Keratinocyte (primary cell): ENCODE results near the gene VEZF1. TPM values are rescaled to one million over a fixed set of nuclear protein-coding genes. Genes with fewer than 3 reads are reported as not detected.

Experiments
- DNase-seq: peaks from one replicate; pipeline ENCODE4 v3.0.0-alpha.2; 2011; ENCODE audit warnings: low read depth, missing footprints, low spot score
- FAIRE-seq: peaks from 2 replicates; lab custom pipeline; 2011; peaks lifted over from hg19 to GRCh38; lab: Jason Lieb, UNC
- H2AFZ ChIP-seq: 2 replicates; pipeline ENCODE4 v1.6.0; 2012; ENCODE audit warnings: low read length, control low read depth, inconsistent platforms; ENCODE audit not compliant: control insufficient read depth
- H3K27ac ChIP-seq: 2 replicates; pipeline ENCODE4 v1.5.1; 2011; ENCODE audit warnings: low read length; ENCODE audit not compliant: control insufficient read depth, insufficient read depth
- H3K27me3 ChIP-seq: 3 replicates; pipeline ENCODE4 v1.6.0; 2011; ENCODE audit warnings: low read length; ENCODE audit not compliant: control insufficient read depth, insufficient read depth; ENCODE audit errors: extremely low read depth
- H3K36me3 ChIP-seq, 2 experiments: 2 replicates in 1 of 2; 3 replicates in 1 of 2; pipeline ENCODE4 v1.5.1; 2011; ENCODE audit warnings: low read length in 2 of 2, mild to moderate bottlenecking in 1 of 2; ENCODE audit not compliant: control insufficient read depth in 2 of 2, insufficient read depth in 2 of 2; ENCODE audit errors: extremely low read depth in 1 of 2
- H3K4me1 ChIP-seq: 3 replicates; pipeline ENCODE4 v1.5.1; 2011; ENCODE audit warnings: low read length; ENCODE audit not compliant: control insufficient read depth, insufficient read depth; ENCODE audit errors: extremely low read depth
- H3K4me2 ChIP-seq: 3 replicates; pipeline ENCODE4 v1.6.0; 2011; ENCODE audit warnings: low read depth, low read length; ENCODE audit not compliant: control insufficient read depth, insufficient read depth; ENCODE audit errors: extremely low read depth
- H3K4me3 ChIP-seq, 3 experiments: fragments of 200-600 bp in 1 of 3; sonication (generic) in 1 of 3; 2 replicates in 2 of 3; 3 replicates in 1 of 3; pipeline ENCODE4 v1.5.1; 2011 to 2016; ENCODE audit warnings: low read length in 3 of 3, mild to moderate bottlenecking in 3 of 3, control low read depth in 2 of 3, inconsistent platforms in 1 of 3, low read depth in 1 of 3, mixed read lengths in 1 of 3, mixed run types in 1 of 3, moderate library complexity in 1 of 3; ENCODE audit not compliant: control insufficient read depth in 2 of 3, insufficient read depth in 2 of 3; ENCODE audit errors: extremely low read depth in 1 of 3
- H3K79me2 ChIP-seq: 2 replicates; pipeline ENCODE4 v1.6.0; 2012; ENCODE audit warnings: low read length; ENCODE audit not compliant: control insufficient read depth, insufficient read depth
- H3K9ac ChIP-seq: 3 replicates; pipeline ENCODE4 v1.6.0; 2011; ENCODE audit warnings: low read length; ENCODE audit not compliant: control insufficient read depth, insufficient read depth; ENCODE audit errors: extremely low read depth
- H3K9me1 ChIP-seq: 3 replicates; pipeline ENCODE4 v1.6.0; 2011; ENCODE audit warnings: low read length; ENCODE audit not compliant: control insufficient read depth, insufficient read depth; ENCODE audit errors: extremely low read depth
- H3K9me3 ChIP-seq: 2 replicates; pipeline ENCODE4 v1.5.1; 2012; ENCODE audit warnings: low read depth, low read length; ENCODE audit not compliant: control insufficient read depth
- H4K20me1 ChIP-seq: 3 replicates; pipeline ENCODE4 v1.6.0; 2011; ENCODE audit warnings: low read length; ENCODE audit not compliant: control insufficient read depth, insufficient read depth; ENCODE audit errors: extremely low read depth
- EZH2 ChIP-seq: IDR thresholded peaks from one replicate; pipeline ENCODE4 v1.6.1; 2012; ENCODE audit warnings: inconsistent platforms, mild to moderate bottlenecking, low read length, moderate library complexity
- dilution Hi-C: fragments of 300-500 bp; cut with MboI; formaldehyde crosslinking; loops from one replicate; pipeline ENCODE4 v1.7.0; 2020; ENCODE audit warnings: low sequenced_read_pairs; ENCODE audit not compliant: extremely low pct_ligation_motif_present
- polyA plus RNA-seq, 5 experiments: library from polyadenylated mRNA; depleted of rRNA in 3 of 5; stranded (reverse) in 3 of 5; stranded (forward) in 1 of 5; unstranded in 1 of 5; fragments of >200 nt; gene quantifications; 1 replicate in 1 of 5; 2 replicates in 3 of 5; 3 replicates in 1 of 5; pipeline versions ENCODE4 v1.2.1 to v1.2.3, GENCODE V29; 2011 to 2012; ENCODE audit warnings: missing spikeins in 2 of 5, low read depth in 1 of 5, low replicate concordance in 1 of 5
- TF ChIP-seq, protein P1 (sequence below), 3 experiments: IDR thresholded peaks in 1 of 3; conservative IDR thresholded peaks in 1 of 3; optimal IDR thresholded peaks in 1 of 3; 2 replicates in 2 of 3; 3 replicates in 1 of 3; pipeline versions ENCODE3 to v1.5.1; 2011; ENCODE audit warnings: low read length in 3 of 3, mild to moderate bottlenecking in 3 of 3, moderate library complexity in 2 of 3, control low read depth in 1 of 3, inconsistent platforms in 1 of 3; ENCODE audit not compliant: insufficient read depth in 2 of 3; ENCODE audit errors: extremely low read depth in 1 of 3

Gene VEZF1
- polyA plus RNA-seq, 1 donor (not counting 4 experiments of a cell fraction or from before 2014, with no cell fraction given) = 22.8 TPM

DNA sequence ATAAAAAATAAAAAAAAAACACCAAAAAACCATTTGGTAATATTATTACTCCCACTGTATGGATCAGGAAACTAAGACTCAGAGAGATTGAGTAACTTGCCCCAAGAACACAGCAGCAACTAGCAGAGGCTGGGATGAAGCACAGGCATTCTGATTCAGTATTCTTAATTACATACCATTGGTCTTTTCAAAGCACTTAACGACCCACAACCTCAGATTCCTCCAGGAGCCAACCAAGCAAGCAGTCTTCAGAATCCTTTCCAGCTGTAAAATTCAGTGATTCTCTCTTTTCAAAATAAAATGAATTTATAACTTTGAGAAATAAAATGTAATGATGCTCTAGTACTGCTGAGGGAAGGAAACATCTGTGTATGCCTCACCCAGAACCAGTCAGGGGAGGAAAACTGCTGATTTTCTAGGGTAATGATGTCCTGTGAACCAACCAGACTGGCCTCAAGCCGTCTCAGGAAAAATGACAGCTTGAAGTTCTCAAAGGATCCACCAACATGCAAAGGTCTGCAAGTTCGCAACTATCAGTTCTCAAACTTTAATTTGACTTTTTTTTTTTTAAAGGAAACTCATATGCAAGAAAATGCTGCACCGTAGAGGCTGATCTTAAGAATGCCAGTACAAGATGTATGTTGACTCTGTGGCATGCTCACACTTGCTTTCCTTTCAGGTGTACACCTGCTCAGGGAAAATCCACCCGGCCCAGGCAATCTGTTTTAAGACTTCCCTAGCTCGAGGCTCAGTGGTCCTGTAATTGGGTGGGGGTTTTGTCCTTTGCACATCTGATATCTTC lies 41.9 kb downstream of the VEZF1 start:
- no peak for DNase-seq
- peaks cover 18% of the 10 kb centered on the region for H3K79me2 ChIP-seq

DNA sequence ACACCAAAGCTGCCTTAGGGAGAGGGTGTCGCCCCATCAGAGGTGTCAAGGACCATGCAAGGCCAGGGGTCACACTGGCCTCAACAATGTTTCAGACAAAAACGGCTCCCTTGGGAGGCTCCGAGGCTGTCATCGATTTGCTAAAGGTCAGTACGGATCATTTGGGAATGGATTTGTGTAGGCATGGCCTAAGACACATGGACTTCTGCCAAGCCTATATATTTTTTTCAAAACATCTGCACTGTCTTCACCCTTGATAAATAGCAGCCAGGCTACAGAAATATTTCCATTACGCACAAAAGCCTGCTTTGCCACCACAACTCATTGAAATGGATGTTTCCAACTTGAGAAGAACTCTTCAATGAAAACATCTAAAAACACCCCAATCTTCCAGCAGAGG lies 43.1 kb downstream of the VEZF1 start:
- Histone ChIP-seq H3K4me2 (no peak overlapping the region), H3K9me1 (peaks cover 4% of the 10 kb centered on the region), H3K79me2 (peaks cover 18% of the 10 kb centered on the region), H2AFZ (no peak overlapping the region), H3K27ac (no peak overlapping the region), H3K27me3 (no peaks in the 10 kb centered on the region), H3K4me1 (peaks cover 51% of the 10 kb centered on the region), H3K36me3 (peaks cover 0 to 3% of the 10 kb centered on the region in 2 experiments), H3K9me3 (no peaks in the 10 kb centered on the region), H4K20me1 (no peaks in the 10 kb centered on the region), H3K4me3 (no peak overlapping the region), H3K9ac (no peak overlapping the region)
- DNase-seq = no peak
- dilution Hi-C loops = no loop called here
- FAIRE-seq = no peak
- TF ChIP-seq, protein P1, sequence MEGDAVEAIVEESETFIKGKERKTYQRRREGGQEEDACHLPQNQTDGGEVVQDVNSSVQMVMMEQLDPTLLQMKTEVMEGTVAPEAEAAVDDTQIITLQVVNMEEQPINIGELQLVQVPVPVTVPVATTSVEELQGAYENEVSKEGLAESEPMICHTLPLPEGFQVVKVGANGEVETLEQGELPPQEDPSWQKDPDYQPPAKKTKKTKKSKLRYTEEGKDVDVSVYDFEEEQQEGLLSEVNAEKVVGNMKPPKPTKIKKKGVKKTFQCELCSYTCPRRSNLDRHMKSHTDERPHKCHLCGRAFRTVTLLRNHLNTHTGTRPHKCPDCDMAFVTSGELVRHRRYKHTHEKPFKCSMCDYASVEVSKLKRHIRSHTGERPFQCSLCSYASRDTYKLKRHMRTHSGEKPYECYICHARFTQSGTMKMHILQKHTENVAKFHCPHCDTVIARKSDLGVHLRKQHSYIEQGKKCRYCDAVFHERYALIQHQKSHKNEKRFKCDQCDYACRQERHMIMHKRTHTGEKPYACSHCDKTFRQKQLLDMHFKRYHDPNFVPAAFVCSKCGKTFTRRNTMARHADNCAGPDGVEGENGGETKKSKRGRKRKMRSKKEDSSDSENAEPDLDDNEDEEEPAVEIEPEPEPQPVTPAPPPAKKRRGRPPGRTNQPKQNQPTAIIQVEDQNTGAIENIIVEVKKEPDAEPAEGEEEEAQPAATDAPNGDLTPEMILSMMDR (optimal IDR thresholded peaks at IDR 0.05 in 1 of 3, IDR thresholded peaks at IDR 0.05 in 1 of 3, conservative IDR thresholded peaks at IDR 0.05 in 1 of 3; ENCODE audit: extremely low read depth in 1 of 3, insufficient read depth in 2 of 3, low read length in 3 of 3) = no peak
- no peak for TF ChIP-seq EZH2

More for the DNA sequence above, 41.9 kb downstream of the VEZF1 start:
- H3K4me3 ChIP-seq = peak overlapping the region in 2 of 3 experiments; percentile 52 to 56
- H3K27ac ChIP-seq = peak overlapping the region; percentile 53
- H3K9me1 ChIP-seq = no peaks in the 10 kb centered on the region
- no peaks in the 10 kb centered on the region for H3K9me3 ChIP-seq
- peak overlapping the region; percentile 6 for H2AFZ ChIP-seq
- no peaks in the 10 kb centered on the region for H3K27me3 ChIP-seq
- no peak for TF ChIP-seq EZH2
- TF ChIP-seq, protein P1 (optimal IDR thresholded peaks at IDR 0.05 in 1 of 3, IDR thresholded peaks at IDR 0.05 in 1 of 3, conservative IDR thresholded peaks at IDR 0.05 in 1 of 3; ENCODE audit: extremely low read depth in 1 of 3, insufficient read depth in 2 of 3, low read length in 3 of 3) = peak in 1 of 3 experiments; percentile 25
- peaks cover 0 to 3% of the 10 kb centered on the region in 2 experiments for H3K36me3 ChIP-seq
- dilution Hi-C loops = no loop called here
- H3K9ac ChIP-seq = peak overlapping the region; percentile 56
- peak; percentile 63 for FAIRE-seq
- H3K4me1 ChIP-seq = peaks cover 47% of the 10 kb centered on the region
- peak overlapping the region; percentile 87 for H3K4me2 ChIP-seq
- no peaks in the 10 kb centered on the region for H4K20me1 ChIP-seq
